GM23338 (cell line): ENCODE data around the gene TRIM45.

Experiments
- CREB1 ChIP-seq: fragments of 250-450 bp; sonication (Bioruptor Pico); IDR thresholded peaks from 2 replicates; pipeline ENCODE4 v1.5.0; 2020; ENCODE audit warnings: low read depth, mild to moderate bottlenecking, moderate library complexity
- EZH2 ChIP-seq: fragments of 200-600 bp; sonication (generic); IDR thresholded peaks from one replicate; pipeline ENCODE4 v1.8.0; 2017; ENCODE audit warnings: antibody characterized with exemption, mild to moderate bottlenecking, low read depth; ENCODE audit not compliant: unreplicated experiment
- EZH2phosphoT487 ChIP-seq: fragments of 200-600 bp; sonication (generic); IDR thresholded peaks from one replicate; pipeline ENCODE4 v1.8.1; 2018; ENCODE audit warnings: antibody characterized with exemption; ENCODE audit not compliant: unreplicated experiment
- JUNB ChIP-seq: IDR thresholded peaks from one replicate; pipeline ENCODE4 v1.6.1; 2016; ENCODE audit warnings: antibody characterized with exemption; ENCODE audit not compliant: unreplicated experiment
- NANOG ChIP-seq: IDR thresholded peaks from 2 replicates; pipeline ENCODE4 v1.6.1; 2016; ENCODE audit warnings: antibody characterized with exemption, borderline replicate concordance
- POLR2AphosphoS5 ChIP-seq: IDR thresholded peaks from 2 replicates; pipeline ENCODE4 v1.6.1; 2016; ENCODE audit warnings: antibody characterized with exemption, low read depth
- ZNF114 ChIP-seq: fragments of 250-450 bp; sonication (Bioruptor Pico); IDR thresholded peaks from 2 replicates; pipeline ENCODE4 v1.5.0; 2020; ENCODE audit warnings: mild to moderate bottlenecking, moderate library complexity
- ZNF331 ChIP-seq: fragments of 250-450 bp; sonication (Bioruptor Pico); IDR thresholded peaks from 2 replicates; pipeline ENCODE4 v1.5.0; 2020; ENCODE audit warnings: low read depth, mild to moderate bottlenecking, moderate library complexity
- TF ChIP-seq, protein P1 (sequence below), 2 experiments: fragments of 200-600 bp in 1 of 2; sonication (generic) in 1 of 2; conservative IDR thresholded peaks; 2 replicates each; pipeline versions ENCODE4 v1.5.1 to v1.6.1; 2016 to 2017; ENCODE audit warnings: antibody characterized with exemption in 2 of 2, low read depth in 2 of 2, mild to moderate bottlenecking in 2 of 2, moderate library complexity in 1 of 2
- TF ChIP-seq, protein P2 (sequence below): IDR thresholded peaks from one replicate; pipeline ENCODE4 v1.6.1; 2018; ENCODE audit warnings: antibody characterized with exemption; ENCODE audit not compliant: unreplicated experiment
- TF ChIP-seq, protein P3 (sequence below): fragments of 250-450 bp; sonication (Bioruptor Pico); IDR thresholded peaks from 2 replicates; pipeline ENCODE4 v1.5.0; 2020; ENCODE audit warnings: mild to moderate bottlenecking, moderate library complexity

DNA sequence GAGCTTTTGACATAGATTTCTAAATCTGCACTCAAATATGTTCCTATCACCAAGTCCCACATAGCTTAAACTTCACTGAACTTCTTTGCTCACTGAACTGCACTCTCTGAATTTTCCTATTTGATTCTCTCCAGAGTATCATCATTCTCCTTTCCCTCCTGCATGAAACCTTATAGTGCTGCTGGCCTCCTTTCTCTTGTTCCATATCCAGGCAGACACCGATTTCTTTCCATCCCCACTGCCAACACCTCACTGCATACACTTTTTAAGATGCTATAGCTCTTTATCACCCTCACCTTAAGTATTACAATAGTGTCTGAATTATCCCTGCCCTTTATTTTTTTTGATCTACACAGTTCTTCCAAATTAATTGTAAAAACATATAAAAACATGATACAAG, 3.1 kb upstream of the TRIM45 start:
- TF ChIP-seq, protein P1, sequence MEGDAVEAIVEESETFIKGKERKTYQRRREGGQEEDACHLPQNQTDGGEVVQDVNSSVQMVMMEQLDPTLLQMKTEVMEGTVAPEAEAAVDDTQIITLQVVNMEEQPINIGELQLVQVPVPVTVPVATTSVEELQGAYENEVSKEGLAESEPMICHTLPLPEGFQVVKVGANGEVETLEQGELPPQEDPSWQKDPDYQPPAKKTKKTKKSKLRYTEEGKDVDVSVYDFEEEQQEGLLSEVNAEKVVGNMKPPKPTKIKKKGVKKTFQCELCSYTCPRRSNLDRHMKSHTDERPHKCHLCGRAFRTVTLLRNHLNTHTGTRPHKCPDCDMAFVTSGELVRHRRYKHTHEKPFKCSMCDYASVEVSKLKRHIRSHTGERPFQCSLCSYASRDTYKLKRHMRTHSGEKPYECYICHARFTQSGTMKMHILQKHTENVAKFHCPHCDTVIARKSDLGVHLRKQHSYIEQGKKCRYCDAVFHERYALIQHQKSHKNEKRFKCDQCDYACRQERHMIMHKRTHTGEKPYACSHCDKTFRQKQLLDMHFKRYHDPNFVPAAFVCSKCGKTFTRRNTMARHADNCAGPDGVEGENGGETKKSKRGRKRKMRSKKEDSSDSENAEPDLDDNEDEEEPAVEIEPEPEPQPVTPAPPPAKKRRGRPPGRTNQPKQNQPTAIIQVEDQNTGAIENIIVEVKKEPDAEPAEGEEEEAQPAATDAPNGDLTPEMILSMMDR (conservative IDR thresholded peaks at IDR 0.05; ENCODE audit: low read depth in 2 of 2), result no peak
- TF ChIP-seq NANOG, result no peak
- no peak for TF ChIP-seq EZH2
- no peak for TF ChIP-seq EZH2phosphoT487
- TF ChIP-seq, protein P2, sequence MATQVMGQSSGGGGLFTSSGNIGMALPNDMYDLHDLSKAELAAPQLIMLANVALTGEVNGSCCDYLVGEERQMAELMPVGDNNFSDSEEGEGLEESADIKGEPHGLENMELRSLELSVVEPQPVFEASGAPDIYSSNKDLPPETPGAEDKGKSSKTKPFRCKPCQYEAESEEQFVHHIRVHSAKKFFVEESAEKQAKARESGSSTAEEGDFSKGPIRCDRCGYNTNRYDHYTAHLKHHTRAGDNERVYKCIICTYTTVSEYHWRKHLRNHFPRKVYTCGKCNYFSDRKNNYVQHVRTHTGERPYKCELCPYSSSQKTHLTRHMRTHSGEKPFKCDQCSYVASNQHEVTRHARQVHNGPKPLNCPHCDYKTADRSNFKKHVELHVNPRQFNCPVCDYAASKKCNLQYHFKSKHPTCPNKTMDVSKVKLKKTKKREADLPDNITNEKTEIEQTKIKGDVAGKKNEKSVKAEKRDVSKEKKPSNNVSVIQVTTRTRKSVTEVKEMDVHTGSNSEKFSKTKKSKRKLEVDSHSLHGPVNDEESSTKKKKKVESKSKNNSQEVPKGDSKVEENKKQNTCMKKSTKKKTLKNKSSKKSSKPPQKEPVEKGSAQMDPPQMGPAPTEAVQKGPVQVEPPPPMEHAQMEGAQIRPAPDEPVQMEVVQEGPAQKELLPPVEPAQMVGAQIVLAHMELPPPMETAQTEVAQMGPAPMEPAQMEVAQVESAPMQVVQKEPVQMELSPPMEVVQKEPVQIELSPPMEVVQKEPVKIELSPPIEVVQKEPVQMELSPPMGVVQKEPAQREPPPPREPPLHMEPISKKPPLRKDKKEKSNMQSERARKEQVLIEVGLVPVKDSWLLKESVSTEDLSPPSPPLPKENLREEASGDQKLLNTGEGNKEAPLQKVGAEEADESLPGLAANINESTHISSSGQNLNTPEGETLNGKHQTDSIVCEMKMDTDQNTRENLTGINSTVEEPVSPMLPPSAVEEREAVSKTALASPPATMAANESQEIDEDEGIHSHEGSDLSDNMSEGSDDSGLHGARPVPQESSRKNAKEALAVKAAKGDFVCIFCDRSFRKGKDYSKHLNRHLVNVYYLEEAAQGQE, result no peak
- no peak for TF ChIP-seq POLR2AphosphoS5
- no peak for TF ChIP-seq CREB1 (CRISPR knock-in tag)
- TF ChIP-seq ZNF331 (CRISPR knock-in tag), result no peak
- no peak for TF ChIP-seq ZNF114
- TF ChIP-seq, protein P3, sequence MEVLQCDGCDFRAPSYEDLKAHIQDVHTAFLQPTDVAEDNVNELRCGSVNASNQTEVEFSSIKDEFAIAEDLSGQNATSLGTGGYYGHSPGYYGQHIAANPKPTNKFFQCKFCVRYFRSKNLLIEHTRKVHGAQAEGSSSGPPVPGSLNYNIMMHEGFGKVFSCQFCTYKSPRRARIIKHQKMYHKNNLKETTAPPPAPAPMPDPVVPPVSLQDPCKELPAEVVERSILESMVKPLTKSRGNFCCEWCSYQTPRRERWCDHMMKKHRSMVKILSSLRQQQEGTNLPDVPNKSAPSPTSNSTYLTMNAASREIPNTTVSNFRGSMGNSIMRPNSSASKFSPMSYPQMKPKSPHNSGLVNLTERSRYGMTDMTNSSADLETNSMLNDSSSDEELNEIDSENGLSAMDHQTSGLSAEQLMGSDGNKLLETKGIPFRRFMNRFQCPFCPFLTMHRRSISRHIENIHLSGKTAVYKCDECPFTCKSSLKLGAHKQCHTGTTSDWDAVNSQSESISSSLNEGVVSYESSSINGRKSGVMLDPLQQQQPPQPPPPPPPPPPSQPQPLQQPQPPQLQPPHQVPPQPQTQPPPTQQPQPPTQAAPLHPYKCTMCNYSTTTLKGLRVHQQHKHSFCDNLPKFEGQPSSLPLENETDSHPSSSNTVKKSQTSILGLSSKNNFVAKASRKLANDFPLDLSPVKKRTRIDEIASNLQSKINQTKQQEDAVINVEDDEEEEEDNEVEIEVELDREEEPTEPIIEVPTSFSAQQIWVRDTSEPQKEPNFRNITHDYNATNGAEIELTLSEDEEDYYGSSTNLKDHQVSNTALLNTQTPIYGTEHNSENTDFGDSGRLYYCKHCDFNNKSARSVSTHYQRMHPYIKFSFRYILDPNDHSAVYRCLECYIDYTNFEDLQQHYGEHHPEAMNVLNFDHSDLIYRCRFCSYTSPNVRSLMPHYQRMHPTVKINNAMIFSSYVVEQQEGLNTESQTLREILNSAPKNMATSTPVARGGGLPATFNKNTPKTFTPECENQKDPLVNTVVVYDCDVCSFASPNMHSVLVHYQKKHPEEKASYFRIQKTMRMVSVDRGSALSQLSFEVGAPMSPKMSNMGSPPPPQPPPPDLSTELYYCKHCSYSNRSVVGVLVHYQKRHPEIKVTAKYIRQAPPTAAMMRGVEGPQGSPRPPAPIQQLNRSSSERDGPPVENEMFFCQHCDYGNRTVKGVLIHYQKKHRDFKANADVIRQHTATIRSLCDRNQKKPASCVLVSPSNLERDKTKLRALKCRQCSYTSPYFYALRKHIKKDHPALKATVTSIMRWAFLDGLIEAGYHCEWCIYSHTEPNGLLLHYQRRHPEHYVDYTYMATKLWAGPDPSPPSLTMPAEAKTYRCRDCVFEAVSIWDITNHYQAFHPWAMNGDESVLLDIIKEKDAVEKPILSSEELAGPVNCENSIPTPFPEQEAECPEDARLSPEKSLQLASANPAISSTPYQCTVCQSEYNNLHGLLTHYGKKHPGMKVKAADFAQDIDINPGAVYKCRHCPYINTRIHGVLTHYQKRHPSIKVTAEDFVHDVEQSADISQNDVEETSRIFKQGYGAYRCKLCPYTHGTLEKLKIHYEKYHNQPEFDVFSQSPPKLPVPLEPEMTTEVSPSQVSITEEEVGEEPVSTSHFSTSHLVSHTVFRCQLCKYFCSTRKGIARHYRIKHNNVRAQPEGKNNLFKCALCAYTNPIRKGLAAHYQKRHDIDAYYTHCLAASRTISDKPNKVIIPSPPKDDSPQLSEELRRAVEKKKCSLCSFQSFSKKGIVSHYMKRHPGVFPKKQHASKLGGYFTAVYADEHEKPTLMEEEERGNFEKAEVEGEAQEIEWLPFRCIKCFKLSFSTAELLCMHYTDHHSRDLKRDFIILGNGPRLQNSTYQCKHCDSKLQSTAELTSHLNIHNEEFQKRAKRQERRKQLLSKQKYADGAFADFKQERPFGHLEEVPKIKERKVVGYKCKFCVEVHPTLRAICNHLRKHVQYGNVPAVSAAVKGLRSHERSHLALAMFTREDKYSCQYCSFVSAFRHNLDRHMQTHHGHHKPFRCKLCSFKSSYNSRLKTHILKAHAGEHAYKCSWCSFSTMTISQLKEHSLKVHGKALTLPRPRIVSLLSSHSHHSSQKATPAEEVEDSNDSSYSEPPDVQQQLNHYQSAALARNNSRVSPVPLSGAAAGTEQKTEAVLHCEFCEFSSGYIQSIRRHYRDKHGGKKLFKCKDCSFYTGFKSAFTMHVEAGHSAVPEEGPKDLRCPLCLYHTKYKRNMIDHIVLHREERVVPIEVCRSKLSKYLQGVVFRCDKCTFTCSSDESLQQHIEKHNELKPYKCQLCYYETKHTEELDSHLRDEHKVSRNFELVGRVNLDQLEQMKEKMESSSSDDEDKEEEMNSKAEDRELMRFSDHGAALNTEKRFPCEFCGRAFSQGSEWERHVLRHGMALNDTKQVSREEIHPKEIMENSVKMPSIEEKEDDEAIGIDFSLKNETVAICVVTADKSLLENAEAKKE (CRISPR knock-in tag), result no peak
- TF ChIP-seq JUNB, result no peak
